GM19351 (cell line): Measurements from ENCODE around the gene LRFN2.

ENCODE experiments used
- ATAC-seq: cut with Tn5 transposase; IDR thresholded peaks from one replicate; pipeline ENCODE4 v1.9.1; 2021; ENCODE audit warnings: mild to moderate bottlenecking, moderate library complexity; ENCODE audit not compliant: unreplicated experiment

The LRFN2 gene

DNA sequence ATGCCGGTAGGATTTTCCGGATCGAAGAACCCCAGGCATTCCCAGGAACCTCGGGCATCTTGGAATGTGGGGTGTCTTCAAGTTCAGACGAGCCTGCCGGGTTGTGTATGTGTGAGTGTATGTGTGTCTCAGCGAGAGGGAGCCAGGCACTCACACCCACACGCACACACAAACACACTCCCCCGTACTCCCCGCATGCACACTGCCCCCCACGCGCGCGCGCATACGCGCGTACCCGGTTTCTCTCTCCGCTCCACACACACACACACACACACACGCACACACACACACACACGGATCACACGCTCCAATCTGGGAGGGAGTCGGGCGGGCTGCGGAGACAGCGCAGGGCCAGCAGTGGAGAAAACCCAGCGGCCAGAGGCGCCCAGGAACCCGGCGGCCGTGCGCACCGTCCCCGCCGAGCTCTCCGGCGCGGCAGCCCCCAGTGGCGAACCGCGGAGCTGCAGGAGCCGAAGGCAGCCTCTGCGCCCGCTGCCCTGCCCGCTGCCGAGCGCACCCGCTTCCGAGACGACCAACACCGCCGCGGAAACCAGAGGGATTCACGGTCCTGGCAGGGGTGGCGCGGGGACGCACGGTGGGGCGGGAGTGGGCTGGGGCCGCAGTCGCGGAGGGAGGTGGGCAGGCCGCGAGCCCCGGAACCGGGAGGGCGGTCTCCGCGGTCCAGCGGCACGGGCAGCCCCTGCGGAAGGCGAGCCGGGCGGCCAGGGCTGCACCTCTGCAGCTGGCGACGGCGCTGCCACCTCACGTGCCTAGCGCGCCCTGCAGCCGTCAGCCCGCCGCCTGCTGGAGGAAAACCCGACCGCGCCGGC is at the start of gene LRFN2:
Gene LRFN2 (minus strand): TSS at position 125 of the 830 bp plus-strand sequence.
- peak; percentile 94 for ATAC-seq

DNA sequence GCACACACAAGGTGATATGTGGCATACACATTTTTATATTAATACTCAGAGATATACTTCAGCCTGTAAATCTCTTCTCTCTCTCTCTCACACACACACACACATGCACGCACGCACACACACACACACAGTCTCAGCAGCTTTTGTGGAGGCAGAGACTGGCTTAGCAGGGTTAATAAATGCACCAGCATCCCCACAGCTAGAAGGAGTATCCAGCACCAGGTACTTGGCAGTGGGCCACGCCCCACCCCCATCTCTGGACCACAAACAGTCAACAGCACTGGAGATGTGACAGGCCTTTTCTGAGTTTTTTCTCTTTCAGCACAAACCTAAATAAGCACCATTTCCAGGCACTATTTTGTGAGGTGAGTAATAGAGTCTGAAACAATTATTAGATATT is 47.3 kb upstream of the LRFN2 start:
- ATAC-seq, result no peak

DNA sequence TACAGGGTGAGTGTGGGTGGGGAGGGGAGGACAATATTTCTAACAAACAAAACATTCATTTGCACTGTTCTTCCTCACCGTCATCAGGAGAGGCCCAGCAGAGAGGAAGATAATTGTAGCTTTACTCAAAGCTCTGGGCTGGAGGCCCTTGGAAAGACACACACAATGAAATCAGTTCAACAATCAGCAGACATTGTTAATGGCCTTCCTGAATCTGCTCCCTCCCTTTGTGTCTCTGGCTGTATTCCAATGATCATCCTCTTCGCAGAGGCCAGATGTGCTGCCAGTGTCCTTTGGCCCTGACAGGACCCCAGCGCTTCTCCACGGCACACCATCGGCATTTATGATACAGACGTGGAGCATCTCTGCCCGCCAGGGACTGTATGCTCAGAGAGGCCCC is 44.6 kb upstream of the LRFN2 start:
- ATAC-seq, result no peak

DNA sequence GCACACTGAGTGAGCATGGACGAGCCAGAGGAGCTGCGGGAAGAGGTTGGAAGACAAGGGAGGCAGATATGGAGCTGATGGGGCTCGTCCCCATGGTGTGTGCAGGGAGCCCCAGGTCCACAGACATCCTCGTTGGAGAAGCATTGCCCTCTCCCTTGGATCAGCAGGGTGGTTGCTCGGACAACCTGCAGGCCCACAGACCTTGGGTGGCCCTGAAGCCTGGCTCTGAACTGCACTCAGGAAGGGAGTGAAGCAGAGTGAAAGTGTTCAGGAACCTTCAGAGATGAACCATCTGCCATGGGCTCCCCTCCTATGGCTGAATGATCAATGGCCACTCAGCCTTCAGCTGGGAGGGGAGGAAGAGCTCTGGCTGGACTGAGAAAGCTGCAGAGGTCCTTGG is 43.3 kb upstream of the LRFN2 start:
- no peak for ATAC-seq

DNA sequence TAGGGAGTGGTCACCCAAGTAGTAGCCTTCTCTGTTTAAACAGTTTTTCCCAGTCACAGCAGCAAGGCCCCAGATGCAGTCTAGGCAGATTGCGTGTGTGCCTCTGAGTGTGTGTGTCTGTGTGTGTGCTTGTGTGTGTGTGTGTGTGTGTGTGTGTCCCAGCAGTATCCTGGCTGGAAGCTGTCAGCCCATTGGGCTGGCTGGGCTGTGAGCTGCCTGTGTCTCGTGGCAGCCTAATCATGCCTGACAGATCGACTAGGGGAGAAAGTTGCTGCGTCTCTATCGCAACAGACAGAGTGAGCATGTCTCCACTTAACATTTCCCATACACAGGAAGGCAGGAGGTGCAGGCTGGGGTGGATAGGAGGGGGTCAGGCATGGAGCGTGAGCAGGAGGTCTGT is 42.9 kb upstream of the LRFN2 start:
- ATAC-seq, result no peak

DNA sequence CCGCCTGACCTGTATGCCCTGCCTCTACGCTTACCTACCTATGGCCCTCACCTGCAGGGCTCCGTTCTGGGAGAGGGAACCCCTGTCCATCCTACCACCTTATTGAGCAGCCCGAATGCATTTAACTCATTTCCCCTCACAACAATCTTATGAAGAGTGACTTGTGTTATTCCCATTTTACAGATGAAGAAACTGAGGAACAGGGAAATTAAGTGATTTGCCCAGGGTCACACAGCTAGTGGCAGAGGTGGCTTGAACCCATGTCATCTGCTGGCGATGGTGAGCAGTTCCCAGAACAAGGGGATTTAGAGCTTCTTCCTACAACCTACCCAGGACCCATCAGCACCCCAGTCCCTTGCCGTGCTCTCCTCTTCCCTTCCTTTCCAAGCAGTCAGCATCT is 42.3 kb upstream of the LRFN2 start:
- no peak for ATAC-seq

DNA sequence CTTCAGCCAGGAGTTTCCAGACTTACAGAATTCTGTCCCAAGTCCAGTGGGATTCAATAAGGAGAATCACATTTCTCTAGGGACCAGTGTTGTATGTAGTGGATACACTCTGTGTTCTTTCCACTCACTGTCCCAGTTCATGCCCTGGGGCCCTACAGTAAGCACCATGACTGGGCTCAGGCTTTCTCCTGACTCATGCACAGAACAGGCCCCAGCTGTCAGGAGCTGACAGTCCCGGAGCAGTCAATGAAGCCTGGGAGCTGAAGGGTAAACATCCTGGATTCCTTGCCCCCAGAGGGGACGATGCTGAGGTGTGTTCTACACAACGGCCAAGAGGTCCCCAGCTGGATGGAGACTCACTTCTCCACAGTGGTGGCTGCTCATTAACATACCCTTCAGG is 40.2 kb upstream of the LRFN2 start:
- no peak for ATAC-seq

DNA sequence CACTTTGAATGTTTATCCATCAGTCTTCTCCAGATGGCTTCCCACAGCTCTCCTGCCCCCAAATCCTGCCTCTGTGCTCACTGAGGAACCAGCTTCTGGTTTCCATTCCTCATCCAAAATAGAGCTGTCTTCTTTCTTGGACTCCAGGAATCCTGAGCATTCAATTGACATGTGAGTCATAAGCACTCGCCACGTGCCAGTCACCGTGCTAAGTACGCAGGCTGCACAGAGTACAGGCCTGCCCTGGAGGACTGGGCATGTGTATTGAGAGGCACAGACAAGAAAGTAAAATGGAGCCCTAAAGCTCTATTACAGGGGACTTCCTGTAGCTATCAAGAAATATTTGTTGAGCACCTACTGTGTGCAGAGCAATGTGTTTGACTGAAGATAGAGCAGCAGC is 39.7 kb upstream of the LRFN2 start:
- ATAC-seq, result no peak

DNA sequence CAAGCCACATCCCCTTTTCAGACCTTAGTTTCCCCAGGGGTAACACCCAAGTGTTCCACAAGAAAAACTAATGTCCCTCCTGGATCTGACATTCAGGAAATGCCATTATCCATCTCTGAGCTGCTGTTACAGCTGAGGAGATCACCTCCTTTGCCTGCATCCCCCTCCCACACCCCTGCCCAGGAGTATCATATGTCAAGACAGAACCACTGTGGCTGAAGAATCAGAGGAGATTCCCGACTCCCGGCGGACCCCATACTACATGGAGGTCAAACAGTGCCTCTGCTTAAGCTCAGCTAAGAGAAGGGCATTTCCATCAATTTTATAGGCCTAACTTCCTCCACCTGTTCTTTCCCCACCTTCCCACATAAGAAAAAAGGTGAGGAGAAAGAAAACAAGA is 36.8 kb upstream of the LRFN2 start:
- no peak for ATAC-seq

DNA sequence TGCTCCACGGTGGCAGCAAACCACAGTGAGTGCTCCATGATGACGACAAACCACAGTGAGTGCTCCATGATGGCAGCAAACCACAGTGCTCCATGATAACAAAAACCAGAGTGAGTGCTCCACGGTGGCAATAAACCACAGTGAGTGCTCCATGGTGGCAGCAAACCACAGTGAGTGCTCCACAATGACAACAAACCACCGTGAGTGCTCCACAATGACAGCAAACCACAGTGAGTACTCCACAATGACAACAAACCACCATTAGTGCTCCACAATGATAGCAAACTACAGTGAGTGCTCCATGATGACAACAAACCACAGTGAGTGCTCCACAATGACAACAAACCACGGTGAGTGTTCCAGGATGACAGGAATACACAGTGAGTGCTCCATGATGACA is 36.0 kb upstream of the LRFN2 start:
- ATAC-seq, result no peak

DNA sequence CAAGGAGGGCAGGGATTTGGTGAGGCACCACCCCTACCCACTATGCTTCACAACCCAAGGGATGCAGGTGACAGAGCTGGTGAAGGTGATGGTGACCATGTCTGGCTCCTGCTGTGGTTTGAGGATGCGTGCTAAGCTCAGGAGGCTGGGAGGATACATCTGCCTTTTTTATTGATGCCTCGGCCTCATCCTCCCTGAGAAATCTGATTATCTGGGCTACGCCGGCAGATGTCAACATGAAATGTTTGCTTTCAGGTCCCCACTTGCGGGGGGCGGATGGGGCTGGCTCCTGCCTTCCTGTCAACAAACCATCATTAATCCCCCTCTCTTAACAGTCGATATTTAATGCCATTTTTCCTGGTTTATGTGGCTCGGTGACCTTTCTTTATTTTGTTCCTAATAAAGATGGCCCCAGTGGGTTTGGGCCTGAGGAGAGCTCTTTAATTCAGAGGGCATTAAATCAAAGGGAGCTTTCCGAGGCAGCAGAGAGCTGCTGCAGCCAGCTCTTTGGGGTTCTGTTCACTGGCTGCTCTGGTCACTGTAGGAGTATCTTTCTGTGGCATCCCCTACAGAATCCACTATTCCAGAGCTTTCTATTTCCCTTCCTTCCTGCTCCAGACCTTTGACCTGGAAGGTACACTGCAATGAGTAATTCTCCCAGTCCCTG is 33.5 kb upstream of the LRFN2 start:
- no peak for ATAC-seq

DNA sequence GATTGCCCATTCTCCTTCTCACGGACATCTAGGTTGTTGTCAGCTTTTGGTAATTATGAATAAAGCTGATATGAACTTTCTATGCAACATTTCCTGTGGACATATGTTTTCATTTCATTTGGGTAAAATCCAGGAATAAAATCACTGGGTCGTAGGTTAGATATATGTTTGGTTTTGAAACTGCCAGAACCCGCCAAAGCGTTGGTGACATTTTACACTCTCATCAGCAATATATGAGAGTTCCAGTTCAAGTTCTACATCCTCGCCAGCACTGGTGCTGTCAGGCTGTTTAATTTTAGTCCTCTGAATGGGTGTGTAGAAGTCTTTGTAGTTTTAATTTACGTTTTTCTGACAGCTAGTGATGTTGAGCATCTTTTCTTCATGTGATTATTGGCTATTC is 27.5 kb upstream of the LRFN2 start:
- no peak for ATAC-seq

DNA sequence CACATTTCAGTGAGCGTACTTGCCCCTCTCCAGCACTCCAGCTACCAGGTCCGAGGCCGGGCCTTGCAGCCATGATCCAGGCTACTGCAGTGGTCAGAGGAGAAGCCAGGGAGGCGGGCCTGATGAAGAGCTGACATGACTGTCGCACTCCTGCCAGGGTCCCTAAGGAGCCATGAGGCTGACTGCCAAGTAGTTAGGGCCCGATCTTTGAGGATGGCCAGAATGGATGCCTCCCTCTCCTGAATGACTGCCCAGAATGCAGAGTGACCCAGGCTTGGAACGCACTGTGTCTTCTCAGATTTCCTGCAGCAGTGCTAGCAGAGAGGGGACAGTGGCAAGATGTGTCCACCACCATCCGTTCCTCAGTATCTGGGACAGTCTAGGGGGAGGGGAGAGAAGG is 24.7 kb upstream of the LRFN2 start:
- ATAC-seq, result no peak

DNA sequence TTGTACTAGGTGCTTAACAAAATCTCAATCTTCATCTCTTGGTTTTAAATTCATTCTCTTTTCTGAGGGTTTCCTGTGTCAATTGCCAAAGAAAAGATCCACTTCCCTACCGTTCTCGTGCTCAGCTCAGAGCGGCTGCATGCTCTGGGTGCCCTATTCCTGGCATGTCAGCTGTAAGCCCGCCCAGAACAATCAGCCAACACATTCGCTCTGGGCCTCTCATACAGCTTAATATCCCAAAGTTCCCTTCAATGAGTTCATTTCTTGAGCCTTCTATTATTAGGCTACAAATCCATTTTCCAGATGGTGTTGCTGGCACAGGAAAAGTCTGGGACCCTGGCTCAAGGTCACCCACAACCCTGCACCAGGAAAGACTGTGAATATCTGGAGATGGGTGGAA is 24.3 kb upstream of the LRFN2 start:
- no peak for ATAC-seq

DNA sequence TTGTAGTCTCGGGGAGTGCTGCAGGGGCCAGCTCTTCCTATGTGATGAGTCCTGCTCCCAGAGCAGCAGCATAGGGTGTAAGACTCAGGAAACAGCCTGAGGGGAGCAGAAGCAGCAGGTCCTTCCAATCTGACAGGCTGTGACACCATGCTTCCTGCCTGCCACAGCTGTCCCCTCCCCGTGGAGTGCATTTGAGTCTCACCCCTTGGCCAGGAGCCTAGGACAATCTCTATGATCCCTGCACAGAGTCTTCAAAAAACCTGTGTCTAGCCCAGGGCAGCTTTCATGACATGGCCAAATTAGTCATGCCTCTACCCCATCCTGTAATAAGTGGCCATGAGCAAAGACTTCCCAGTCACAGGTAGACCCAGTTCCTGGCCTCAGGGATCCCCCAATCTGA is 23.1 kb upstream of the LRFN2 start:
- ATAC-seq, result no peak

DNA sequence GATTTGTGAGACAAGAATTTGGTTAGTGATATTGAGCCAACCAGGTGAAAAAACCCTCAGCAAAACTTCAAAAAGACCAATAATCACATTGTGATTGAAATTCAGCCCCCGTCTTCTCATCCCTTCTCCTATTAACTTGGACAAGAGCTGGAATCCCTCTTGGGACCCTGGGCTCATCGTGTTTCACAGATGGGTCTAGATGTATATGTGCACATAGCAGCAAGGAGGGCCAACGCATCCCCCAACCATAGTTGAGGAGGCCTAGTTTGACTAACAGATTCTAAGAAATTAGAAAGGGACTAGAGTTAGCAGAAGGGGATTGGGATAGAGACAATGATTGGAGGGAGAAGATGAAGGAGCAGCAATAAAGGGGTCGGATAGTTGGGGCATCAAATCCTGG is 19.8 kb upstream of the LRFN2 start:
- ATAC-seq, result no peak

DNA sequence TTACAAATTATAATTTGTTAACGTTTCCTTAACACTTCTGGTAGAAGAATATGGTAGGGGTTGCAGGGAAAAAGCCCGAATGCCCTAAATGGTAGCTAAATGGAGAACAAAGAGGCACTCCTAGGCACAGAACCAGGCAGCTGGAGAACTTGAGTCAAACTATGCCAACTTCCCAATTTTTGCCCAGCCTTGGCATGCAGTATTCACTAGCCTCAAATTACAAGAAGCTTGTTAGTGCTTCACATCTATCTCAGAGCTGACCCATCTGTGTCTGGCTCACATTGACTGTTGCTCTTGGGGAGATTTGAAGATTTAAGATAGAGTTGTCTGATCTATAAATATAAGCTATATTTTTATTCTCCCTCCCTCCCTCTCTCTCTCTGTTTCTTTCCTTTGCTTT is 19.4 kb upstream of the LRFN2 start:
- ATAC-seq, result no peak

DNA sequence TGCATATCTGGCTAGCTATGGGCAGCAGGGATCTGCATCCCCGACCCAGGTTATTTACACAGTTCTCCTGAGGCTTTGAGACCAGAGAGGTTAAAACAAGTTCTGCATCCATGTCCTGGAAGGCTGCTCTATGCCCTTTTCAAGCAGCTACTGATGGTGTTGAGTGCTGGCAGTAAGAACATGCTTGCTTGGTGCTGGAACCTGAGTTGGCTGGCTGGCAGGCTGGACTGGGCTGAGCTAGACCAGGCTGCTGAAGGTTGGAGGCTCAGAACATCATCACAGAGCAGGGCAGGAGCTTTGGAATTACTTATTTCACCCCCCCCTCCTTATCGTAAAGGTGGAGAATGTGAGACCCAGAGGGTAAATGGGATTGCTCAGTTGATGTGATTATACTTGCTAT is 16.9 kb upstream of the LRFN2 start:
- ATAC-seq, result no peak

DNA sequence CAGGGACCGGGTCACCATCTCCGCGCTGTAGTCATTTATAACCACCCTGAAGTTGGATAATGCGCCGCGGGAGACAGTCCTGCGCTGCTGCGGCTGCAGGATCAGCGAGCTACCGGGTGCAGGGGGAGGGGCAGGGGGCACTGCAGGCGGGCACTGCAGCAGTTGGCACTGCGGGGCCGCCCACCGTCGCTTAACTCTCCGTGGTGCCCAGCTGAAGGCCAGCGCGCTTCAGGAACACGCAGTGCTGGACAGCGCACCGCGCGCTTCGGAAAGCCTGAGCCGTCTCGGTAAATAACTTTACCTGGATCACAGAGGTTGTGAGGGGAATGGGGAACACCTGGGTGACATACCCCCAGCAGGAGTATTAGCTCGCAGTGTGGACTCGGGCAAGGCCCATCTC is 12.4 kb upstream of the LRFN2 start:
- no peak for ATAC-seq

DNA sequence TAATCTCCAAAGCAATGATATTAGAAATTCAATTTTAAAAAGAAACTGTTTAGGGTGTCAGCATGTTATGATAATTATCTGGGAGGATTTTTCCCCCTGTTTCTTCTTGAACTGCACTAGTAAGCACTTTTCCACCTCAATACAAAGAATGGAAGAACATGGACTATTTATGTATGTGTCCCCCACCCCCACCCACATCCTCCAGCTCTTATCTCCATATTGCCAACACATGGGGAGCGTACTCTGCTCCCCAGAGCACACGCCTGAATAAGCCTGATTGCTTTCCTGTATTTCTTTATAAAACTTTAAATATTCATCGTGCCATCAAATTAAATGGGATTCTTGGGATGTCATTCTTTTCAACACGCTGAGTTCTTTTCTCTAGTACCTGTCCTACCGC is 11.4 kb upstream of the LRFN2 start:
- no peak for ATAC-seq

DNA sequence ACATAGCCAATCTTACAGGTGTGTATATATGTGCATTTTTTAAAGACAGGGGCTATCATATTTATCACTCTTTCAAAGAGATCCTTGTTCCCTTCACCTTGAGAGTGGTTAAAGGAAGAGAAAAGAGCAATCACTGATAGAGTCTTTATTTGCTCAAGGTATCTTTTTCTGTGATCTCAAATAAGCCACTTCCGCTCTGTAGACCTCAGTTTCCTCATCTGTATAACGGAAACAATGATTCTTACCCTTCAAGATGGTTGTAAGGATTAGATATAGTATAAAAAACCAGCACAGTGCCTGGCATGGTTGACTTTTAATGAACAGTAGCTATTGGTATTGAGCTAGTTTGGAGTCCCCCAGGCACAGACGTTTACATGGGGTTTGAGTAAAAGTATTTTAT is 10.1 kb upstream of the LRFN2 start:
- ATAC-seq, result no peak

DNA sequence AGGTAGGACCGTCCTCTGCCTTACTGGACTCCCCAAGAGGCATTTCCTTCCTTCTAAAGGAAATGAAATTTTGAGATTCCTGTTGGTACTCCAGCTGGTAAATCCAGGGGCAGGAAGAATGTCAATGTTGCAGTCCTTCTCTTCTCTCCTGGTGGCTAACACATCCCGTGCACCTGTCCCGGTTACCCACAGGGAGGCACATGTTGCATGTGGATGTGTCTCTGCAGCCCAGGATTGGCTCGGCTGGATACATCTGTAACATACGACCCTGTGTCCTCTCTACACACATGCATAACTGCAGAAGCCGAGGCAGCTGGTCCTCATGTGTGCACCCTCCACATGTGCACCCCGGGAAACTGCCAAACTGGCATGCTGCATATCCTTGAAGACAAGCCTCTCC is 1.3 kb upstream of the LRFN2 start:
- no peak for ATAC-seq

DNA sequence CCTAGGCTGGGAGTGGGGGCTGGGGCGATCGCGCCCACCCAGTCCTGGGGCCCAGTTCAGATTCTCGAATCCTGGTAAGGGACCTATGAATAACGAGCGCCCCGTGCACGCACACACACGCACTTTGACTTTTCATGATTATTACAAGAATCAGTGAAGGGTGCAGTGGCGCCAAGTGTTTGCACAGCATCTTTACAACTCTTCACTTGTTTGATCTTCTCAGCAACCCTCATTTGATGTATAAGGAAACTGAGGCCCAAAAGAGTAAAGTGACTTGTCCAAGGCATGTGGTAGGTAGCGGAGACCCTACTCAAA is 863 bp upstream of the LRFN2 start:
- ATAC-seq, result no peak
